HEK293 (cell line): ENCODE data around the gene LARP1.

Experiments used
- CTCF ChIA-PET: fragments of 350-600 bp; formaldehyde crosslinking; extraction: SDS; loops from one replicate; lab custom pipeline; 2021; ENCODE audit warnings: antibody characterized with exemption; lab: Yijun Ruan, JAX
- POLR2A ChIA-PET: fragments of 300-600 bp; formaldehyde crosslinking; extraction: SDS; loops from one replicate; lab custom pipeline; 2020; ENCODE audit warnings: antibody characterized with exemption, inconsistent platforms; lab: Yijun Ruan, JAX
- H3K27ac ChIP-seq: fragments of 200-500 bp; sonication (Bioruptor generic); 2 replicates; pipeline ENCODE4 v1.5.1; 2014; ENCODE audit warnings: low read depth, low read length, control low read depth, inconsistent platforms; ENCODE audit errors: extremely low read depth
- H3K36me3 ChIP-seq, 2 experiments: fragments of 200-500 bp in 1 of 2; sonication (Bioruptor generic) in 1 of 2; 1 replicate in 1 of 2; 2 replicates in 1 of 2; pipeline ENCODE4 v1.5.1; 2014 to 2017; ENCODE audit warnings: inconsistent platforms in 2 of 2, low read length in 2 of 2; ENCODE audit not compliant: control insufficient read depth in 2 of 2, insufficient read depth in 1 of 2
- H3K4me1 ChIP-seq: fragments of 200-500 bp; sonication (Bioruptor generic); 2 replicates; pipeline ENCODE4 v1.5.1; 2014; ENCODE audit warnings: mild to moderate bottlenecking, low read length, inconsistent platforms; ENCODE audit not compliant: control insufficient read depth, insufficient read depth
- H3K4me3 ChIP-seq: 2 replicates; pipeline ENCODE4 v1.5.1; 2011; ENCODE audit warnings: low read depth, mild to moderate bottlenecking, control low read depth, low read length, moderate library complexity
- H3K9me3 ChIP-seq: fragments of 200-500 bp; sonication (Bioruptor generic); 2 replicates; pipeline ENCODE4 v1.5.1; 2014; ENCODE audit warnings: low read depth, low read length, inconsistent platforms; ENCODE audit not compliant: control insufficient read depth, insufficient read depth
- AEBP2 ChIP-seq: fragments of 450-650 bp; formaldehyde crosslinking; IDR thresholded peaks from 2 replicates; pipeline ENCODE4 v1.5.1; 2016; ENCODE audit warnings: missing biosample characterization, missing genetic modification characterization, borderline replicate concordance
- IKZF3 ChIP-seq: fragments of 450-650 bp; IDR thresholded peaks from 2 replicates; pipeline ENCODE4 v1.5.0; 2018; ENCODE audit warnings: missing biosample characterization, mild to moderate bottlenecking, missing genetic modification characterization, moderate library complexity
- KLF1 ChIP-seq: fragments of 450-650 bp; formaldehyde crosslinking; IDR thresholded peaks from 2 replicates; pipeline ENCODE4 v1.5.1; 2016; ENCODE audit warnings: missing biosample characterization, missing genetic modification characterization
- KLF16 ChIP-seq: fragments of 450-650 bp; formaldehyde crosslinking; IDR thresholded peaks from 2 replicates; pipeline ENCODE4 v1.5.1; 2017; ENCODE audit warnings: missing biosample characterization, missing genetic modification characterization
- ZFP41 ChIP-seq: fragments of 450-650 bp; formaldehyde crosslinking; IDR thresholded peaks from 2 replicates; pipeline ENCODE4 v1.5.1; 2016; ENCODE audit warnings: missing biosample characterization, missing genetic modification characterization, borderline replicate concordance
- ZNF18 ChIP-seq: fragments of 450-650 bp; formaldehyde crosslinking; IDR thresholded peaks from 2 replicates; pipeline ENCODE4 v1.5.1; 2016; ENCODE audit warnings: missing biosample characterization, missing genetic modification characterization
- ZNF26 ChIP-seq: fragments of 450-650 bp; formaldehyde crosslinking; IDR thresholded peaks from 2 replicates; pipeline ENCODE4 v1.5.1; 2016; ENCODE audit warnings: missing biosample characterization, missing genetic modification characterization
- ZNF391 ChIP-seq: fragments of 450-650 bp; formaldehyde crosslinking; IDR thresholded peaks from 2 replicates; pipeline ENCODE4 v1.5.1; 2016; ENCODE audit warnings: low read depth, missing biosample characterization, missing genetic modification characterization, borderline replicate concordance
- ZNF433 ChIP-seq: fragments of 450-650 bp; formaldehyde crosslinking; IDR thresholded peaks from 2 replicates; pipeline ENCODE4 v1.5.1; 2016; ENCODE audit warnings: missing biosample characterization, missing genetic modification characterization, low read depth
- ZNF580 ChIP-seq: fragments of 450-650 bp; formaldehyde crosslinking; IDR thresholded peaks from 2 replicates; pipeline ENCODE4 v1.5.1; 2016; ENCODE audit warnings: missing biosample characterization, missing genetic modification characterization
- TF ChIP-seq, protein P1 (sequence below): fragments of 450-650 bp; formaldehyde crosslinking; IDR thresholded peaks from 2 replicates; pipeline ENCODE4 v1.5.1; 2016; ENCODE audit warnings: missing biosample characterization, missing genetic modification characterization
- TF ChIP-seq, protein P2 (sequence below): fragments of 450-650 bp; formaldehyde crosslinking; IDR thresholded peaks from 2 replicates; pipeline ENCODE4 v1.5.1; 2017; ENCODE audit warnings: missing biosample characterization, missing genetic modification characterization

Gene LARP1

GRCh38 chr5:154824070-154824469, 68.9 kb downstream of the LARP1 start (continued):
- TF ChIP-seq, protein P1, sequence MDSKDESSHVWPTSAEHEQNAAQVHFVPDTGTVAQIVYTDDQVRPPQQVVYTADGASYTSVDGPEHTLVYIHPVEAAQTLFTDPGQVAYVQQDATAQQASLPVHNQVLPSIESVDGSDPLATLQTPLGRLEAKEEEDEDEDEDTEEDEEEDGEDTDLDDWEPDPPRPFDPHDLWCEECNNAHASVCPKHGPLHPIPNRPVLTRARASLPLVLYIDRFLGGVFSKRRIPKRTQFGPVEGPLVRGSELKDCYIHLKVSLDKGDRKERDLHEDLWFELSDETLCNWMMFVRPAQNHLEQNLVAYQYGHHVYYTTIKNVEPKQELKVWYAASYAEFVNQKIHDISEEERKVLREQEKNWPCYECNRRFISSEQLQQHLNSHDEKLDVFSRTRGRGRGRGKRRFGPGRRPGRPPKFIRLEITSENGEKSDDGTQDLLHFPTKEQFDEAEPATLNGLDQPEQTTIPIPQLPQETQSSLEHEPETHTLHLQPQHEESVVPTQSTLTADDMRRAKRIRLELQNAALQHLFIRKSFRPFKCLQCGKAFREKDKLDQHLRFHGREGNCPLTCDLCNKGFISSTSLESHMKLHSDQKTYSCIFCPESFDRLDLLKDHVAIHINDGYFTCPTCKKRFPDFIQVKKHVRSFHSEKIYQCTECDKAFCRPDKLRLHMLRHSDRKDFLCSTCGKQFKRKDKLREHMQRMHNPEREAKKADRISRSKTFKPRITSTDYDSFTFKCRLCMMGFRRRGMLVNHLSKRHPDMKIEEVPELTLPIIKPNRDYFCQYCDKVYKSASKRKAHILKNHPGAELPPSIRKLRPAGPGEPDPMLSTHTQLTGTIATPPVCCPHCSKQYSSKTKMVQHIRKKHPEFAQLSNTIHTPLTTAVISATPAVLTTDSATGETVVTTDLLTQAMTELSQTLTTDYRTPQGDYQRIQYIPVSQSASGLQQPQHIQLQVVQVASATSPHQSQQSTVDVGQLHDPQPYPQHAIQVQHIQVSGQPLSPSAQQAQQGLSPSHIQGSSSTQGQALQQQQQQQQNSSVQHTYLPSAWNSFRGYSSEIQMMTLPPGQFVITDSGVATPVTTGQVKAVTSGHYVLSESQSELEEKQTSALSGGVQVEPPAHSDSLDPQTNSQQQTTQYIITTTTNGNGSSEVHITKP, result no peak
- TF ChIP-seq KLF16 (no peak), IKZF3 (tag by site-specific recombination) (no peak), ZNF26 (tag by site-specific recombination) (no peak), ZNF433 (tag by site-specific recombination) (no peak)
- TF ChIP-seq, all 188 proteins: peak for 0

- no peak overlapping the region for H3K4me3 ChIP-seq
- peak; percentile 62; the same call in 1 of the 2 replicates for TF ChIP-seq ZNF18
- TF ChIP-seq ZNF391, result no peak
- TF ChIP-seq, protein P2, sequence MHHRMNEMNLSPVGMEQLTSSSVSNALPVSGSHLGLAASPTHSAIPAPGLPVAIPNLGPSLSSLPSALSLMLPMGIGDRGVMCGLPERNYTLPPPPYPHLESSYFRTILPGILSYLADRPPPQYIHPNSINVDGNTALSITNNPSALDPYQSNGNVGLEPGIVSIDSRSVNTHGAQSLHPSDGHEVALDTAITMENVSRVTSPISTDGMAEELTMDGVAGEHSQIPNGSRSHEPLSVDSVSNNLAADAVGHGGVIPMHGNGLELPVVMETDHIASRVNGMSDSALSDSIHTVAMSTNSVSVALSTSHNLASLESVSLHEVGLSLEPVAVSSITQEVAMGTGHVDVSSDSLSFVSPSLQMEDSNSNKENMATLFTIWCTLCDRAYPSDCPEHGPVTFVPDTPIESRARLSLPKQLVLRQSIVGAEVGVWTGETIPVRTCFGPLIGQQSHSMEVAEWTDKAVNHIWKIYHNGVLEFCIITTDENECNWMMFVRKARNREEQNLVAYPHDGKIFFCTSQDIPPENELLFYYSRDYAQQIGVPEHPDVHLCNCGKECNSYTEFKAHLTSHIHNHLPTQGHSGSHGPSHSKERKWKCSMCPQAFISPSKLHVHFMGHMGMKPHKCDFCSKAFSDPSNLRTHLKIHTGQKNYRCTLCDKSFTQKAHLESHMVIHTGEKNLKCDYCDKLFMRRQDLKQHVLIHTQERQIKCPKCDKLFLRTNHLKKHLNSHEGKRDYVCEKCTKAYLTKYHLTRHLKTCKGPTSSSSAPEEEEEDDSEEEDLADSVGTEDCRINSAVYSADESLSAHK (tag by site-specific recombination), result peak; percentile 84
- no peaks in the 10 kb centered on the region for H3K9me3 ChIP-seq
- ChIA-PET CTCF (interaction anchor here (0.5 to 0.7 kb wide), 3 partner anchors 20 to 185 kb away, joined by 3 to 4 read pairs (median 3); no protein-coding TSS in a partner anchor), POLR2A (no interaction called here)
- H3K4me1 ChIP-seq, result peaks cover 1% of the 10 kb centered on the region; the same call in 1 of the 2 replicates
- peaks cover 31 to 35% of the 10 kb centered on the region in 2 experiments; a peak in 2 of 3 replicates for H3K36me3 ChIP-seq
- H3K27ac ChIP-seq, result no peak overlapping the region
Measured at GRCh38 chr5:154829181-154829588, 74.0 kb downstream of the LARP1 start.

DNA sequence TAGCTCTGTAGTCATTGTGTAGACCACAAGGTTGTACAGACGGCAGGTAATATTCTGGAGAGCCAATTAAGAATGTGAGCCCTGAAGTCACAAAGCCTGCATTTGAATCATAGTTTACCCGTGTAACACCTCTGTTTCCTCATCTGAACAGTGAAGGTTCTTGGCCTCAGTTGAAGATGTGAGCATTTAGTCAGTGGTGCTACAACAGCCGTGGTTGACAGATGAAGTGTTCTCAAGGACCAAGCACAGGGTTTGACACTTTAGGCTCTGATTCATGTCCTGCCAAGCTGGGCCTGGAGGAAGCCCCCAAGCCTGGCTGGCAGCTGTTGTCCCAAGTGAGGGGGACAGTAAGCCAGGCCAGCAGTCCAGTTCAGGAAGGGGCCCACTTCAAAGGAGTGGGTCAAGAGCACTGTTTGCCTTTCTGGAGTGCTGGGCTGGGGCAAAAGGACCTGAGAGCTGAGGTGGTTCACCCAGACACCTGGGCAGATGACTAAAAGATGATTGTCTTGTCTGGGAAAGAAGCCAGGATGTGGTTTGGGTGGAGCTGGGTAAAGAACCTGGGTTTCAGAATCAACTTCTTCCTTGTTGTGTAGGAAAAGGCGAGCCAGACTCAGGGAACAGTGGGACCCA, 74.5 kb downstream of the LARP1 start:
- ChIA-PET CTCF (interaction anchor here (0.5 to 0.6 kb wide), 2 partner anchors 19 to 59 kb away, joined by 3 read pairs; no protein-coding TSS in a partner anchor), POLR2A (no interaction called here)
- H3K4me3 ChIP-seq, result no peak overlapping the region
- peaks cover 7% of the 10 kb centered on the region; the same call in 1 of the 2 replicates for H3K4me1 ChIP-seq
- no peaks in the 10 kb centered on the region for H3K9me3 ChIP-seq
- no peak for TF ChIP-seq ZNF580 (tag by site-specific recombination)
- TF ChIP-seq ZFP41, result no peak
- TF ChIP-seq AEBP2 (tag by site-specific recombination), result no peak
- TF ChIP-seq KLF1 (tag by site-specific recombination), result no peak
- no peak overlapping the region for H3K27ac ChIP-seq
- H3K36me3 ChIP-seq, result peaks cover 31 to 33% of the 10 kb centered on the region in 2 experiments; a peak in 2 of 3 replicates
